GM12878 (cell line): ENCODE data around the gene MRTFB. TPM values are rescaled to one million over a fixed set of nuclear protein-coding genes. Genes with fewer than 3 reads are reported as not detected.
A peak's percentile ranks its signal among the peaks of the same experiment; 100 is the strongest.

ENCODE experiments used
- ATAC-seq: fragments of 200-7000 bp; cut with Tn5 transposase; 3 replicates; pipeline ENCODE4 v1.9.1; 2020; ENCODE audit warnings: mild to moderate bottlenecking, moderate library complexity
- BruUV-seq: library from RNA; stranded (reverse); fragments of 400-500 nt; replicated peaks from 2 replicates; lab custom pipeline; 2021; lab: Mats Ljungman, UMichigan
- CTCF ChIA-PET: fragments of 300-600 bp; sonication (Branson Sonifier 250); formaldehyde crosslinking; extraction: SDS; loops from one replicate; lab custom pipeline; 2021; ENCODE audit warnings: inconsistent platforms; lab: Yijun Ruan, JAX
- POLR2A ChIA-PET: fragments of 350-600 bp; formaldehyde crosslinking; extraction: SDS; loops from one replicate; lab custom pipeline; 2021; ENCODE audit warnings: inconsistent platforms; lab: Charles Lee
- RAD21 ChIA-PET: fragments of 300-600 bp; sonication (Branson Sonifier 250); formaldehyde crosslinking; loops from one replicate; lab custom pipeline; 2023; ENCODE audit warnings: antibody characterized with exemption; ENCODE audit not compliant: unreplicated experiment; lab: Charles Lee
- SMC1A ChIA-PET: fragments of 300-600 bp; sonication (Branson Sonifier 250); formaldehyde crosslinking; loops from one replicate; lab custom pipeline; 2023; ENCODE audit not compliant: unreplicated experiment, uncharacterized antibody; lab: Charles Lee
- DNase-seq: peaks from one replicate; pipeline ENCODE4 v3.0.0-alpha.2; 2011; ENCODE audit warnings: low read depth, low spot score
- FAIRE-seq: peaks from 3 replicates; lab custom pipeline; 2011; peaks lifted over from hg19 to GRCh38; lab: Jason Lieb, UNC
- H2AFZ ChIP-seq: 2 replicates; pipeline ENCODE4 v1.6.0; 2011; ENCODE audit warnings: low read depth, low read length, control low read depth; ENCODE audit not compliant: control insufficient read depth
- H3K27ac ChIP-seq: 2 replicates; pipeline ENCODE4 v1.5.1; 2011; ENCODE audit warnings: control low read depth; ENCODE audit not compliant: control insufficient read depth, insufficient read depth
- H3K27me3 ChIP-seq, 2 experiments: replicated peaks in 1 of 2; 2 replicates each; pipeline versions ENCODE4 v1.6.0 to v1.6.1; 2011; ENCODE audit warnings: low read length in 1 of 2; ENCODE audit not compliant: control insufficient read depth in 2 of 2, insufficient read depth in 2 of 2
- H3K36me3 ChIP-seq, 2 experiments: 2 replicates each; pipeline ENCODE4 v1.5.1; 2011; ENCODE audit warnings: low read length in 1 of 2; ENCODE audit not compliant: control insufficient read depth in 2 of 2, insufficient read depth in 2 of 2
- H3K4me1 ChIP-seq: 2 replicates; pipeline ENCODE4 v1.6.1; 2011; ENCODE audit warnings: mild to moderate bottlenecking, low read length, moderate library complexity, mixed read lengths; ENCODE audit not compliant: control insufficient read depth, insufficient read depth
- H3K4me2 ChIP-seq: 2 replicates; pipeline ENCODE4 v1.6.0; 2011; ENCODE audit warnings: control low read depth; ENCODE audit not compliant: control insufficient read depth, insufficient read depth
- H3K4me3 ChIP-seq: fragments of 200-600 bp; sonication (generic); 2 replicates; pipeline ENCODE4 v1.5.1; 2016
- H3K79me2 ChIP-seq: 2 replicates; pipeline ENCODE4 v1.6.0; 2011; ENCODE audit warnings: low read length; ENCODE audit not compliant: control insufficient read depth, insufficient read depth
- H3K9ac ChIP-seq: 2 replicates; pipeline ENCODE4 v1.8.0; 2011; ENCODE audit warnings: low read length, control low read depth, mixed read lengths; ENCODE audit not compliant: control insufficient read depth, insufficient read depth
- H3K9me3 ChIP-seq: replicated peaks from 3 replicates; pipeline ENCODE4 v1.5.1; 2011; ENCODE audit warnings: mild to moderate bottlenecking, low read length; ENCODE audit not compliant: control insufficient read depth, insufficient read depth
- H4K20me1 ChIP-seq: 2 replicates; pipeline ENCODE4 v1.6.0; 2011; ENCODE audit not compliant: control insufficient read depth, insufficient read depth
- CBFB ChIP-seq: IDR thresholded peaks from 2 replicates; pipeline ENCODE4 v1.6.1; 2016; ENCODE audit warnings: antibody characterized with exemption, low read depth
- HDGF ChIP-seq: fragments of 450-650 bp; IDR thresholded peaks from 2 replicates; pipeline ENCODE4 v1.6.1; 2016; ENCODE audit warnings: antibody characterized with exemption
- IRF4 ChIP-seq: IDR thresholded peaks from 2 replicates; pipeline ENCODE4 v1.6.1; 2011; ENCODE audit warnings: low read depth, low read length
- NFXL1 ChIP-seq: fragments of 450-650 bp; IDR thresholded peaks from 2 replicates; pipeline ENCODE4 v1.6.1; 2017; ENCODE audit warnings: antibody characterized with exemption, mild to moderate bottlenecking, borderline replicate concordance
- NKRF ChIP-seq: fragments of 450-650 bp; conservative IDR thresholded peaks from 2 replicates; pipeline ENCODE4 v1.6.1; 2017; ENCODE audit warnings: mild to moderate bottlenecking, moderate library complexity
- RAD21 ChIP-seq: IDR thresholded peaks from 2 replicates; pipeline ENCODE4 v1.6.1; 2011; ENCODE audit warnings: mild to moderate bottlenecking, low read depth, low read length, moderate library complexity; ENCODE audit not compliant: insufficient read depth
- RAD51 ChIP-seq: fragments of 450-650 bp; IDR thresholded peaks from 2 replicates; pipeline ENCODE4 v1.6.1; 2016; ENCODE audit warnings: moderate library complexity, mild to moderate bottlenecking, inconsistent platforms
- SKIL ChIP-seq: fragments of 450-650 bp; IDR thresholded peaks from 2 replicates; pipeline ENCODE4 v1.6.1; 2017; ENCODE audit warnings: mild to moderate bottlenecking, low read depth, inconsistent platforms; ENCODE audit not compliant: poor library complexity, severe bottlenecking
- WGBS: methylation state at CpG from one replicate; pipeline ENCODE4 v1.1.6; 2016; ENCODE audit warnings: low lambda C conversion rate; ENCODE audit not compliant: insufficient replicate concordance, insufficient coverage; ENCODE audit errors: missing lambda C conversion rate; 5-methylcytosine and 5-hydroxymethylcytosine counted together
- in situ Hi-C: fragments of 300-500 bp; cut with MboI; formaldehyde crosslinking; loops from 9 replicates; pipeline ENCODE4 v1.14.3; 2018; ENCODE audit warnings: mixed read lengths
- intact Hi-C: fragments of 100-400 bp; cut with micrococcal nuclease; formaldehyde crosslinking; loops from one replicate; pipeline ENCODE4 v1.14.2; 2022; ENCODE audit not compliant: unreplicated experiment
- polyA plus RNA-seq, 11 experiments: library from polyadenylated mRNA; depleted of rRNA in 4 of 11; unstranded in 6 of 11; stranded (reverse) in 5 of 11; fragments of >200 nt; fragmentation: Nextera tagmentation in 4 of 11; fragmentation: Illumina TruSeq in 1 of 11; extraction: Ambion mirVana in 4 of 11; extraction: Trizol in 1 of 11; gene quantifications; 1 replicate in 1 of 11; 2 replicates in 10 of 11; pipeline versions ENCODE4 v1.2.1 to v1.2.3, GENCODE V29; 2011 to 2016; ENCODE audit warnings: inconsistent platforms in 2 of 11, missing spikeins in 2 of 11, low read depth in 1 of 11
- total RNA-seq, 4 experiments: library from RNA; depleted of rRNA in 3 of 4; stranded (reverse); fragments of >200 nt in 3 of 4; fragmentation: Illumina TruSeq in 1 of 4; extraction: Trizol in 1 of 4; gene quantifications; 2 replicates each; pipeline versions ENCODE4 v1.2.1 to v1.2.3, GENCODE V29; 2013 to 2021

Gene MRTFB
- total and polyA plus RNA-seq, 10 of the 15 experiments (the other 5 are each of a cell fraction or from before 2014, with no cell fraction given): 2.1 to 14.3 (median 8.0) TPM

- no TSS peak for BruUV-seq
These were observed 213.3 kb downstream of the MRTFB start for GRCh38 chr16:14284371-14284770.

More at GRCh38 chr16:14284371-14284770, 213.3 kb downstream of the MRTFB start:
- FAIRE-seq (no peak), ATAC-seq (no peak), DNase-seq (no peak)
- intact Hi-C loops: loop anchor here (2.0 kb wide), 2 partner anchors 36 to 214 kb away; partner anchors contain the start of gene MRTFB
- ChIA-PET RAD21 (interaction anchor here (2.0 to 3.3 kb wide), 2 partner anchors 71 to 361 kb away, joined by 5 to 39 read pairs; no protein-coding TSS in a partner anchor), SMC1A (interaction anchor here (1.8 to 4.3 kb wide), 2 partner anchors 361 to 365 kb away, joined by 9 to 48 read pairs; partner anchors contain the start of gene ERCC4), CTCF (interaction anchor here (1.4 to 4.0 kb wide), 8 partner anchors 16 to 365 kb away, joined by 5 to 31 read pairs (median 18); partner anchors contain the start of gene ERCC4), POLR2A (no interaction called here)
- TF ChIP-seq CBFB (no peak), NKRF (no peak), IRF4 (no peak), NFXL1 (no peak), RAD51 (no peak), RAD21 (no peak), SKIL (no peak), HDGF (no peak)
- WGBS: 74% methylated on average over 5 of the region's 5 CpGs
- Histone ChIP-seq H3K79me2 (no peaks in the 10 kb centered on the region), H3K4me3 (no peak overlapping the region), H3K4me2 (peak overlapping the region; percentile 84; the same call in 1 of the 2 replicates), H3K27ac (no peak overlapping the region), H3K4me1 (peaks cover 8% of the 10 kb centered on the region), H3K27me3 (no peaks in the 10 kb centered on the region), H2AFZ (no peak overlapping the region), H3K36me3 (no peaks in the 10 kb centered on the region), H4K20me1 (no peaks in the 10 kb centered on the region), H3K9ac (no peak overlapping the region), H3K9me3 (peaks cover 3% of the 10 kb centered on the region)
- in situ Hi-C loops: no loop called here
